OCI-LY1 (cell line): ENCODE measurements around the gene E2F3.

Source experiments
- H2AFZ ChIP-seq: fragments of 200-600 bp; sonication (generic), shearing (Covaris generic); 2 replicates; pipeline ENCODE4 v1.6.0; 2014; ENCODE audit warnings: antibody characterized with exemption, mild to moderate bottlenecking, low read length
- H3F3A ChIP-seq: fragments of 200-600 bp; sonication (generic), shearing (Covaris generic); 2 replicates; pipeline ENCODE4 v1.6.0; 2014; ENCODE audit warnings: mild to moderate bottlenecking, antibody characterized with exemption, low read length, moderate library complexity; ENCODE audit not compliant: insufficient read depth
- H3K27ac ChIP-seq: fragments of 200-600 bp; sonication (generic); 2 replicates; pipeline ENCODE4 v1.5.1; 2014; ENCODE audit warnings: low read length, mixed run types, mild to moderate bottlenecking, low read depth; ENCODE audit not compliant: poor library complexity, severe bottlenecking
- H3K27me3 ChIP-seq: fragments of 200-600 bp; sonication (generic); 2 replicates; pipeline ENCODE4 v1.6.0; 2014; ENCODE audit warnings: antibody characterized with exemption, mild to moderate bottlenecking, low read length, moderate library complexity; ENCODE audit not compliant: insufficient read depth
- H3K36me3 ChIP-seq: fragments of 200-600 bp; sonication (generic); 2 replicates; pipeline ENCODE4 v1.6.1; 2014; ENCODE audit warnings: mild to moderate bottlenecking, antibody characterized with exemption, low read length, moderate library complexity, mixed read lengths; ENCODE audit not compliant: insufficient read depth
- H3K4me1 ChIP-seq: fragments of 200-600 bp; sonication (generic); 2 replicates; pipeline ENCODE4 v1.5.1; 2014; ENCODE audit warnings: mild to moderate bottlenecking, low read length, moderate library complexity; ENCODE audit not compliant: insufficient read depth, severe bottlenecking
- H3K4me2 ChIP-seq: fragments of 200-600 bp; sonication (generic), shearing (Covaris generic); 2 replicates; pipeline ENCODE4 v1.6.1; 2014; ENCODE audit warnings: low read length
- H3K4me3 ChIP-seq: fragments of 200-600 bp; sonication (generic); 2 replicates; pipeline ENCODE4 v1.5.1; 2014; ENCODE audit warnings: low read length, low read depth, mild to moderate bottlenecking, mixed read lengths; ENCODE audit not compliant: poor library complexity, severe bottlenecking
- H3K79me2 ChIP-seq: fragments of 200-600 bp; shearing (Covaris generic); 2 replicates; pipeline ENCODE4 v1.6.1; 2016; ENCODE audit warnings: mixed run types, low read length, mixed read lengths; ENCODE audit not compliant: insufficient read depth
- H3K9ac ChIP-seq: fragments of 200-600 bp; sonication (generic), shearing (Covaris generic); 2 replicates; pipeline ENCODE4 v1.6.1; 2014; ENCODE audit warnings: mild to moderate bottlenecking, low read length, mixed read lengths
- H3K9me2 ChIP-seq: fragments of 200-600 bp; sonication (generic), shearing (Covaris generic); 2 replicates; pipeline ENCODE4 v1.6.1; 2014; ENCODE audit warnings: low read depth, mild to moderate bottlenecking, low read length, mixed read lengths
- H3K9me3 ChIP-seq: fragments of 200-600 bp; shearing (Covaris generic); 2 replicates; pipeline ENCODE4 v1.6.1; 2014; ENCODE audit warnings: low read length, mixed read lengths
- H4K20me1 ChIP-seq: fragments of 200-600 bp; sonication (generic), shearing (Covaris generic); 2 replicates; pipeline ENCODE4 v1.6.0; 2016; ENCODE audit warnings: mild to moderate bottlenecking, low read length; ENCODE audit not compliant: insufficient read depth
- CTCF ChIP-seq: fragments of 200-600 bp; sonication (generic), shearing (Covaris generic); IDR thresholded peaks from 2 replicates; pipeline ENCODE4 v1.5.1; 2017; ENCODE audit warnings: mild to moderate bottlenecking, antibody characterized with exemption, low read length, moderate library complexity, mixed read lengths
- EZH2 ChIP-seq: fragments of 200-600 bp; sonication (generic), shearing (Covaris generic); IDR thresholded peaks from 2 replicates; pipeline ENCODE4 v1.8.0; 2017; ENCODE audit warnings: borderline replicate concordance, mixed run types, mild to moderate bottlenecking, antibody characterized with exemption, low read length, moderate library complexity, mixed read lengths

Gene E2F3

GRCh38 chr6:20377623-20378265 is 23.9 kb upstream of the E2F3 start:
- Histone ChIP-seq H3K9me3 (no peaks in the 10 kb centered on the region), H4K20me1 (no peaks in the 10 kb centered on the region), H3K9ac (no peak overlapping the region), H3K4me1 (no peaks in the 10 kb centered on the region), H3K36me3 (no peaks in the 10 kb centered on the region), H3K79me2 (no peaks in the 10 kb centered on the region), H3K4me3 (no peak overlapping the region), H2AFZ (no peak overlapping the region), H3K9me2 (no peaks in the 10 kb centered on the region), H3F3A (no peaks in the 10 kb centered on the region), H3K27ac (no peak overlapping the region), H3K27me3 (no peaks in the 10 kb centered on the region; the same call in none of the 2 replicates), H3K4me2 (no peak overlapping the region)
- TF ChIP-seq CTCF (no peak), EZH2 (no peak)

- Histone ChIP-seq H4K20me1 (no peaks in the 10 kb centered on the region), H3K9ac (no peak overlapping the region), H3F3A (no peaks in the 10 kb centered on the region), H3K79me2 (no peaks in the 10 kb centered on the region), H3K36me3 (no peaks in the 10 kb centered on the region), H3K4me1 (no peaks in the 10 kb centered on the region), H3K27me3 (no peaks in the 10 kb centered on the region; the same call in none of the 2 replicates), H3K9me3 (no peaks in the 10 kb centered on the region), H2AFZ (no peak overlapping the region), H3K4me2 (no peak overlapping the region), H3K9me2 (no peaks in the 10 kb centered on the region), H3K4me3 (no peak overlapping the region), H3K27ac (no peak overlapping the region)
- no peak for TF ChIP-seq CTCF
- no peak for TF ChIP-seq EZH2
These were observed 22.4 kb upstream of the E2F3 start for GRCh38 chr6:20379231-20379630.

GRCh38 chr6:20386218-20386617 is 15.5 kb upstream of the E2F3 start:
- Histone ChIP-seq H3K4me1 (no peaks in the 10 kb centered on the region), H3K36me3 (no peaks in the 10 kb centered on the region), H2AFZ (no peak overlapping the region), H3K4me2 (no peak overlapping the region), H3K27ac (no peak overlapping the region), H3K4me3 (no peak overlapping the region), H3K9me3 (no peaks in the 10 kb centered on the region), H3F3A (no peaks in the 10 kb centered on the region), H3K27me3 (no peaks in the 10 kb centered on the region; the same call in 1 of the 2 replicates), H3K9ac (no peak overlapping the region), H3K79me2 (no peaks in the 10 kb centered on the region), H4K20me1 (no peaks in the 10 kb centered on the region), H3K9me2 (no peaks in the 10 kb centered on the region)
- TF ChIP-seq CTCF = no peak
- TF ChIP-seq EZH2 = no peak
